ENCODE measurements around the gene SP9. TPM values are rescaled to one million over a fixed set of nuclear protein-coding genes. Genes with fewer than 3 reads are reported as not detected.
"Not testable (repeated sequence)": the region's sequence is repeated elsewhere in the genome, so short reads cannot be mapped to it uniquely, and the experiment has no call there.

SP9 gene
- total and polyA plus RNA-seq, 3 donors from 2014 or later = 0.74 to 1.5 (median 0.74) TPM

DNA sequence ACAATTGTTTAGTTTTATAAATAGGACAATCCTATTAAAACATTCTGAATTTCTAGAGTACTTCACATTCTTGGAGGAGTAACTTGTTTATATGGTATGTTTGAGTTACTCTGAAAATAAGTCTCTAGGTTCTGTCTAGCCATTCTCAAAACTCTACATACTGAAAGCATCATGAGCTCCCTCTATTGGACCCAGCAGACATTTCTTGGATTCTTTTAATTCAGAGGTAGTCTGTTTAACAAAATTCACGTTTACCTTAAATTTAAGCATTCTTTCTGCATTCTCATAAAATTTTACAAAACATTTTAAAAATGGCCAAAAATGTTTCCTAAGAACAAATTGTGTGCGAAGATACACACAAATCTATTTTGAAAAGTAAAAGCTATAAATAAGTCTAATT is 15.3 kb downstream of the SP9 start:
- 89% methylated on average over 2 of the region's 2 CpGs for WGBS, 2 donors
- intact Hi-C loops (cut with DNase I; ENCODE audit: low total_unique reads) = no loop called here
- H3K27me3 ChIP-seq = no peaks in the 10 kb centered on the region
- H3K36me3 ChIP-seq (ENCODE audit: low read depth, missing control alignments) = no peaks in the 10 kb centered on the region
- no peaks in the 10 kb centered on the region for H3K4me1 ChIP-seq
- TF ChIP-seq, protein P1, sequence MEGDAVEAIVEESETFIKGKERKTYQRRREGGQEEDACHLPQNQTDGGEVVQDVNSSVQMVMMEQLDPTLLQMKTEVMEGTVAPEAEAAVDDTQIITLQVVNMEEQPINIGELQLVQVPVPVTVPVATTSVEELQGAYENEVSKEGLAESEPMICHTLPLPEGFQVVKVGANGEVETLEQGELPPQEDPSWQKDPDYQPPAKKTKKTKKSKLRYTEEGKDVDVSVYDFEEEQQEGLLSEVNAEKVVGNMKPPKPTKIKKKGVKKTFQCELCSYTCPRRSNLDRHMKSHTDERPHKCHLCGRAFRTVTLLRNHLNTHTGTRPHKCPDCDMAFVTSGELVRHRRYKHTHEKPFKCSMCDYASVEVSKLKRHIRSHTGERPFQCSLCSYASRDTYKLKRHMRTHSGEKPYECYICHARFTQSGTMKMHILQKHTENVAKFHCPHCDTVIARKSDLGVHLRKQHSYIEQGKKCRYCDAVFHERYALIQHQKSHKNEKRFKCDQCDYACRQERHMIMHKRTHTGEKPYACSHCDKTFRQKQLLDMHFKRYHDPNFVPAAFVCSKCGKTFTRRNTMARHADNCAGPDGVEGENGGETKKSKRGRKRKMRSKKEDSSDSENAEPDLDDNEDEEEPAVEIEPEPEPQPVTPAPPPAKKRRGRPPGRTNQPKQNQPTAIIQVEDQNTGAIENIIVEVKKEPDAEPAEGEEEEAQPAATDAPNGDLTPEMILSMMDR (IDR thresholded peaks at IDR 0.05) = peak in 1 of 3 experiments; percentile 16
- no peak for TF ChIP-seq POLR2A (IDR thresholded peaks at IDR 0.05)
- DNase-seq = no peak
- no peak overlapping the region for H3K27ac ChIP-seq
- H3K9me3 ChIP-seq = no peaks in the 10 kb centered on the region
- H3K4me3 ChIP-seq = no peak overlapping the region

DNA sequence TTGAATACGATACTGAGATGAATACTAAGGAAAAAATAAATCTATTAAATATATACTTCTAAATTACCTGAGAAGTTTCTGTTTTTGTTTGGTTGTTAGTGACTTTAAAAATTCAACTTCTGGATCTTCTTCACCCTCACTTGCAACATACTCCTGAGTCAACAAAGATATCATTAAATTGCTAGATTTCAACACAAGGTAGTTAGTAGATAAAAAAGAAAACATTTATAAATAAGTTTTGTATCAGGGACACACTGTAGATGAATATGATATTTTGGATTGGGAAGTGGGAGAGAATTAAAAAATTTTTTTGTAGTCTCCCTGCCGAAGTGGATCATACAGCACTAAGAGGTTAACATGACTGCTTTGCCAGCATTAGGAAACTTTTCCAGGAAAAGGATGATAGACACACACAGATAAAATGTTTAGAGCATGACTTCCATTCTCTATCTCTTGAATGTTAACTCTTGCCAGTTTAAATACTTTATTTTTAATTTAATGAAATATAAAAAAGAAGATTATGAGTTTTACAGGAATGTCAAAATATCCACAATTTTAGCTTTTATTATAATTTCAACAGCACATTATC is 15.9 kb downstream of the SP9 start:
- no peaks in the 10 kb centered on the region for H3K9me3 ChIP-seq
- 90 to 92% methylated on average over 2 of the region's 2 CpGs for WGBS, 2 donors
- DNase-seq = no peak
- intact Hi-C loops (cut with DNase I; ENCODE audit: low total_unique reads) = no loop called here
- H3K4me3 ChIP-seq = no peak overlapping the region
- H3K4me1 ChIP-seq = no peaks in the 10 kb centered on the region
- no peaks in the 10 kb centered on the region for H3K27me3 ChIP-seq
- TF ChIP-seq POLR2A (IDR thresholded peaks at IDR 0.05) = no peak
- TF ChIP-seq, protein P1 (IDR thresholded peaks at IDR 0.05) = no peak
- no peaks in the 10 kb centered on the region for H3K36me3 ChIP-seq (ENCODE audit: low read depth, missing control alignments)
- no peak overlapping the region for H3K27ac ChIP-seq

DNA sequence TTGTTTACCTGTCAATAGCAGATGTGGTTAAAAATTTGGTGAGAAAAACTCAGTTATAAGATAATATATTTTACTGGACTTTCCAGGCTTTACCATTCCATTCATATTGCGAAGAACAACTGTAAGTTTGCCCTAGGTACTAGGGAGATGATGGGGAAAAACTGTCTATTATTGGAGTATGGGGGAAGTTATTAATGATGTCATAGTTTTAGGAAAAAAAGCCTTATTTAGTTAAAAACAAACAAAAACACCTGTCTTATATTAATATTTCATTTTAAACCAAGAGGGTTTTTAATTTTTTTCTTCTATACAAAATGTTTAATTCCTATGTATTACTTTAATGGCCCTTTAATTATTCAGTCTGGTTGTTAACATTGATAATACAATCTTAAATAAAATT is 18.2 kb downstream of the SP9 start:
- Histone ChIP-seq H3K27ac (no peak overlapping the region), H3K4me1 (no peaks in the 10 kb centered on the region), H3K27me3 (no peaks in the 10 kb centered on the region), H3K4me3 (no peak overlapping the region), H3K36me3 (ENCODE audit: low read depth, missing control alignments) (no peaks in the 10 kb centered on the region), H3K9me3 (no peaks in the 10 kb centered on the region)
- 96 to 100% methylated on average over 1 of the region's 1 CpG for WGBS, 2 donors
- no peak for DNase-seq
- no peak for TF ChIP-seq POLR2A (IDR thresholded peaks at IDR 0.05)
- TF ChIP-seq, protein P1 (IDR thresholded peaks at IDR 0.05) = no peak
- intact Hi-C loops (cut with DNase I; ENCODE audit: low total_unique reads) = no loop called here

DNA sequence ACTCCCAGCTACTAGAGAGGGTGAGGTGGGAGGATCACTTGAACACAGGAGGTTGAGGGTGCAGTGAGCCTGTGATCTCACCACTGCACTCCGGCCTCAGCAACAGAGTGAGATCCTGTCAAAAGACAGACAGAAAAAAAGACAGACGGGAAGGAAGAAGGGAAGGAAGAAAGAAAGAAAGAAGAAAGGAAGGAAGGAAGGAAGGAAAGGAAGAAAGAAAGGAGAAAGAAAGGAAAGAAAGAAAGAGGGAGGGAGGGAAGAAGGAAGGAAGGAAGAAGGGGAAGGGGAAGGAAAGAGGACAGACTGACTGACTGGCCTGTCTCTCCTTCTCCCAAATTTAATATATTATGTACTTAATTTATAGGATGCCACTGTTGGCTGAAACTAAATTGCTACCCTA is 21.6 kb downstream of the SP9 start:
- H3K27ac ChIP-seq = no peak overlapping the region
- 76 to 91% methylated on average over 2 of the region's 2 CpGs for WGBS, 2 donors
- TF ChIP-seq POLR2A (IDR thresholded peaks at IDR 0.05) = no peak
- no peaks in the 10 kb centered on the region for H3K4me1 ChIP-seq
- H3K27me3 ChIP-seq = no peaks in the 10 kb centered on the region
- no peaks in the 10 kb centered on the region for H3K9me3 ChIP-seq
- intact Hi-C loops (cut with DNase I; ENCODE audit: low total_unique reads) = no loop called here
- no peak overlapping the region for H3K4me3 ChIP-seq
- no peaks in the 10 kb centered on the region for H3K36me3 ChIP-seq (ENCODE audit: low read depth, missing control alignments)
- no peak for DNase-seq

DNA sequence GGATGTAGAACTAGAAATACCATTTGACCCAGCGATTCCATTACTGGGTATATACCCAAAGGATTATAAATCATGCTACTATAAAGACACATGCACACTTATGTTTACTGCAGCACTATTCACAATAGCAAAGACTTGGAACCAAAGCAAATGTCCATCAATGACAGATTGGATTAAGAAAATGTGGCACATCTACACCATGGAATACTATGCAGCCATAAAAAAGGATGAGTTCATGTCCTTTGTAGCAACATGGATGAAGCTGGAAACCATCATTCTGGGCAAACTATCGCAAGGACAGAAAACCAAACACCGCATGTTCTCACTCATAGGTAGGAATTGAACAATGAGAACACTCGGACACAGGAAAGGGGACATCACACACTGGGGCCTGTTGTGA is 24.9 kb downstream of the SP9 start:
- H3K36me3 ChIP-seq (ENCODE audit: low read depth, missing control alignments); H3K4me3 ChIP-seq; H3K4me1 ChIP-seq; intact Hi-C loops (cut with DNase I; ENCODE audit: low total_unique reads); DNase-seq; H3K27ac ChIP-seq; H3K9me3 ChIP-seq; H3K27me3 ChIP-seq: not testable (repeated sequence)
- 94 to 96% methylated on average over 4 of the region's 4 CpGs for WGBS, 2 donors

DNA sequence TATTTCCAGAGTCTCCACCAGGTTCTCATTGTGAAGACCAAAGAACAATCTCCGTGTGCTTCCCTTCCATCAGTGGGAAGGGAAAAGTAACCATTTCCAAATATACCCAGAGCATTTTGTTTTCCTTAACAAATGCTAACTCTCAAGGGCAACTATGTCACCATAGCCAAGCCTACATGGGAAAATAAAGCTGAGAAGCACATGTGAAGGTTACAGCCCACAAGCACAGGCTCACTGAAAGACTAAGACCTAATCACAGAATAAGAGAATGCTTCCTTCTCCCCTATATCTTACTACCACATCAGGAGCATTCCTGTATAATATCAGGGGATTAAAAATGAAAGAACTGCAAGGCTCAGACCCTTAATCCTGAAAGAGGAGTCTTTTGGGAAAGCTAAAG is 28.2 kb downstream of the SP9 start:
- Histone ChIP-seq H3K4me3 (no peak overlapping the region), H3K9me3 (no peaks in the 10 kb centered on the region), H3K27me3 (no peaks in the 10 kb centered on the region), H3K4me1 (no peaks in the 10 kb centered on the region), H3K36me3 (ENCODE audit: low read depth, missing control alignments) (no peaks in the 10 kb centered on the region), H3K27ac (no peak overlapping the region)
- WGBS, 2 donors = 88 to 94% methylated on average over 1 of the region's 1 CpG
- DNase-seq = no peak
- intact Hi-C loops (cut with DNase I; ENCODE audit: low total_unique reads) = no loop called here
- TF ChIP-seq, protein P1 (IDR thresholded peaks at IDR 0.05) = no peak
- TF ChIP-seq POLR2A (IDR thresholded peaks at IDR 0.05) = no peak

DNA sequence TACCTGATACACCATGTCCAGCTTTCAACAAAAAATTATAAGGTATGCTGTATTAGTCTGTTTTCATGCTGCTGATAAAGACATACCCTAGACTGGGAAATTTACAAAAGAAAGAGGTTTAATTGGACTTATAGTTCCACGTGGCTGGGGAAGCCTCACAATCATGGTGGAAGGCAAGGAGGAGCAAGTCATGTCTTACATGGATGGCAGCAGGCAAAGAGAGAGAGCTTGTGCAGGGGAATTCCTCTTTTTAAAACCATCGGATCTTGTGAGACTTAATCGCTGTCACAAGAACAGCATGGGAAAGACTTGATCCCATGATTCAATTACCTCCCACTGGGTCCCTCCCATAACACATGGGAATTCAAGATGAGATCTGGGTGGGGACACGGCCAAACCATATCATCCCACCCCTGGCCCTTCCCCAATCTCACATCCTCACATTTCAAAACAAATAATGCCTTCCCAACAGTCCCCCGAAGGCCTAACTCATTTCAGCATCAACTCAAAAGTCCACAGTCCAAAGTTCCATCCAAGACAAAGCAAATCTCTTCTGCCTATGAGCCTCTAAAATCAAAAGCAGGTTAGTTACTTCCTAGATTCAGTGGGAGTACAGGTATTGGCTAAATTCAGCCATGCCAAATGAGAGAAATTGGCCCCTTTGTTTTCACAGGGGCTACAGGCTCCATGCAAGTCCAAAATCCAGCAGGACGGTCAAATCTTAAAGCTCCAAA is 28.9 kb downstream of the SP9 start:
- H3K4me3 ChIP-seq; intact Hi-C loops (cut with DNase I; ENCODE audit: low total_unique reads); H3K27ac ChIP-seq; H3K36me3 ChIP-seq (ENCODE audit: low read depth, missing control alignments); H3K27me3 ChIP-seq; DNase-seq; H3K4me1 ChIP-seq; H3K9me3 ChIP-seq: not testable (repeated sequence)
- 94 to 98% methylated on average over 6 of the region's 6 CpGs for WGBS, 2 donors

Data from testis (tissue), 3 donors.